EL (cell line): ENCODE results near the gene MBOAT2.

Experiments
- DNase-seq: peaks from one replicate; pipeline ENCODE4 v3.0.0-alpha.2; 2016

Gene MBOAT2

GRCh38 chr2:9017411-9017810 is 13.9 kb upstream of the MBOAT2 start:
- no peak for DNase-seq

- DNase-seq: no peak
Measured at GRCh38 chr2:9015998-9016397, 12.5 kb upstream of the MBOAT2 start.

- DNase-seq: no peak
Measured at GRCh38 chr2:9013403-9013802, 9.9 kb upstream of the MBOAT2 start.

GRCh38 chr2:9010866-9011265 is 7.4 kb upstream of the MBOAT2 start:
- peak; percentile 41 for DNase-seq

GRCh38 chr2:9008951-9009664 is 5.6 kb upstream of the MBOAT2 start:
- DNase-seq: no peak

GRCh38 chr2:9006368-9006767 is 2.9 kb upstream of the MBOAT2 start:
- DNase-seq: no peak

GRCh38 chr2:9004338-9005204 is 1.1 kb upstream of the MBOAT2 start:
- peak; percentile 84 for DNase-seq

GRCh38 chr2:9003366-9003615 is 193 bp downstream of the MBOAT2 start:
- no peak for DNase-seq

GRCh38 chr2:9002637-9003365 is 683 bp downstream of the MBOAT2 start:
- peak; percentile 33 for DNase-seq

- DNase-seq: no peak
Measured at GRCh38 chr2:9002313-9002636, 1.2 kb downstream of the MBOAT2 start.

- no peak for DNase-seq
Measured at GRCh38 chr2:9001778-9002177, 1.7 kb downstream of the MBOAT2 start.

GRCh38 chr2:9001229-9001628 is 2.3 kb downstream of the MBOAT2 start:
- peak; percentile 57 for DNase-seq

GRCh38 chr2:9000442-9000841 is 3.0 kb downstream of the MBOAT2 start:
- no peak for DNase-seq

GRCh38 chr2:8999797-9000196 is 3.7 kb downstream of the MBOAT2 start:
- no peak for DNase-seq

GRCh38 chr2:8999102-8999446 is 4.4 kb downstream of the MBOAT2 start:
- no peak for DNase-seq

GRCh38 chr2:8998418-8999101 is 4.9 kb downstream of the MBOAT2 start:
- no peak for DNase-seq

GRCh38 chr2:8997631-8998030 is 5.9 kb downstream of the MBOAT2 start:
- no peak for DNase-seq

- DNase-seq: no peak
Measured at GRCh38 chr2:8997108-8997507, 6.4 kb downstream of the MBOAT2 start.

- DNase-seq: no peak
Measured at GRCh38 chr2:8996006-8996405, 7.5 kb downstream of the MBOAT2 start.

GRCh38 chr2:8994386-8994785 is 9.1 kb downstream of the MBOAT2 start:
- no peak for DNase-seq

- no peak for DNase-seq
Measured at GRCh38 chr2:8993902-8994278, 9.6 kb downstream of the MBOAT2 start.

- no peak for DNase-seq
Measured at GRCh38 chr2:8993196-8993901, 10.1 kb downstream of the MBOAT2 start.

GRCh38 chr2:8992643-8993042 is 10.8 kb downstream of the MBOAT2 start:
- no peak for DNase-seq
